Activated CD8-positive, alpha-beta memory T cell treated with anti-CD3 and anti-CD28 coated beads, Interleukin-2, amount 50 U/mL, for 1 hour (primary cell): ENCODE data around the gene KRTAP2-2.

Experiments used
- DNase-seq: peaks from one replicate; pipeline ENCODE4 v3.0.0-alpha.2; 2020; ENCODE audit errors: extremely low read depth

Gene KRTAP2-2

DNA sequence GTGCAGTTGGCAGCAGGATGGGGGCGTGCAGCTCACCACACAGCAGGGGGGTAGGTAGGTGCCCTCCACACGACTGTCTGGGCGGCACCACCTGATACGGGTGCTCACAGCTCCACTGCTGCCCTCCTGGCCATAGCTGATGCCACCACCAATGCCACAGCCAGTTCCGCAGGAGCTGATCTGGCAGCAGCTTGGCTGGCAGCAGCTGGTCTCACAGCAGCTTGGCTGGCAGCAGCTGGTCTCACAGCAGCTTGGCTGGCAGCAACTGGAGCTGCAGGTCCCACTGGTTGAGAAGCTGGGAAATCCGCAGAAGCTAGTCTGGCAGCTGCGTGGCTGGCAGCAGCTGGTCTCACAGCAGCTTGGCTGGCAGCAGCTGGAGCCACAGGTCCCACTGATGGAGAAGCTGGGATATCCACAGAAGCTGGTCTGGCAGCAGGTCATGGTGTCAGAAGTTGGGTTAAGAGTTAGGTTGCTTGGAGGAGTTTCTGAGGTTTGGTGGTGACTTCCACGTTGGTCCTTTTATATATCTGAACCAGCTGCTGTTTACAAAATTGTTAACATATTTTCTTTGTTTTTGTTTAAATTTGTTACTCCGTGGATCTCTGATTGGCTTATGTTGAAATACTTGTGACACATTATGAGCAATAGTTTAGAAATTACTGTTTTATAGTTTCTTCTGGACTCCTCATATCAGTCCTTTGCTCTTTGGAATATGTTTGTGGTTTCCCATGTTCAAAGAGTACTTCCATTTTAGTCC lies 28.1 kb downstream of the KRTAP2-2 start, which contains the start of gene KRTAP1-5:
TSS of gene KRTAP1-5 (minus strand) at position 494 of the 757 bp plus-strand sequence. CDS start at position 441, 53 bp downstream.
- DNase-seq, result no peak

DNA sequence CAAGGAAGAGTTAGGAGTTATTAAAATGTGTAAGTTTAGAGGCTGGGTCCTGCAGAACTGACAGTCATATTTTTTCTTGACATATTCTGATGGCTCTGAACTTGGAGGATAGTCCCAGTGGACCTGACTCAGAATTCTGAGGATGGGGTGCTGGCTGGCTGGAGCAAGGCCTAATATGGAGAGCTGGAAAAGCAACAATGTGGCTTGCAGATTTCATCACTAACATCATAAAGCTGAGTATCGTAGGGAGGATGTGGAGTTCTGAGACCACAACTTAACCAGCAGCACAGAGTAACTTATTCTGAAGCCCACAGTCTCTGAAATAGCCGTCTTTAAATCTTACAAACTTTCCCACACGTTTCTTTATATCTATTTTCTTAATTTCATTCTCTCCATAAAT lies 30.3 kb downstream of the KRTAP2-2 start:
- DNase-seq, result no peak

DNA sequence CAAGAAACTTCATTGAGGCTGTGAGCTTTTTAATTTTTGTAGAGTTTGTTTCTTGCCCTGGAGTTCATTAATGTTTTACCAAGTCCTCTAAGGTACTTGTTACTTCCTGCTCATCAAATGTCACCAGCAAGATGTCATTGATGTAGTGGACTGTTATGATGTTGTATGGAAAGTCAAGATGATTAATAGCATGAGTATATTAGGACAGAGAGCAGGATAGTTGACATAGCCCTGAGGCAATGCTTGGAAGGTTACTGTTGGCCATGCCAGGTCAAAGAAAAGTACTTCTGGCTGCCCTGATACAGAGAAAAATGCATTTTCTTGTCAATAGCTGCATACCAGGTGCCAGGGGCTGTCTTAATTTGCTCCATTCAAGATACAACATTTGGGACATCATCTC lies 34.7 kb downstream of the KRTAP2-2 start:
- no peak for DNase-seq

GRCh38 chr17:41019415-41019814 lies 35.6 kb downstream of the KRTAP2-2 start:
- DNase-seq, result no peak

GRCh38 chr17:41018541-41018940 lies 36.5 kb downstream of the KRTAP2-2 start:
- DNase-seq, result no peak

DNA sequence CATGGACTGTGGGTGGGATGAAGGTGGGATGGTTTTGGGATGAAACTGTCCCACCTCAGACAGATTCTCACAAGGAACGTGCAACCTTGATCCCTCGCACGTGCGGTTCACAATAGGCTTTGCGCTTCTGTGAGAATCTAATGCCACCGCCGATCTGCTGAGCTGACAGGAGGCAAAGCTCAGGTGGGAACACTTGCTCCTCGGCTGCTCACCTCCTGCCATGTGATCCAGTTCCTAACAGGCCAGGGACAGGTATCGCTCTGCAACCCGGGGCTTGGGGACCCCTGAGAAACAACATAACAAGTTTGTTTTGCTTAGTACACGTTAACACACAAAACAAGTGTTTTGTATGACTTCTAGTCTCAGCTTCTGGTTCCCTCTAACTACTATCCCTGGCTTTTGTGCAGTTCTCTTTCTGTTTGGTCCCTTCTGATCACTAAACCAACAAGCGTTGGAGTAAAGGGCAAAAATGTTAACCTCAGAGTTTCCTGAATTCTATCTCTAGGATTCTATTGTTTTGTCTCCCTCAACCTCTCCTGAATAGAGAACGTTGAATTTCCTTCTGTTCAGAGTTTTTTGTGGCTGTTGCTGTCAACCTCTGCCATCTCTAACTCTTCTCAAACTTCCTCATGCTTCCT lies 38.3 kb downstream of the KRTAP2-2 start:
- no peak for DNase-seq

DNA sequence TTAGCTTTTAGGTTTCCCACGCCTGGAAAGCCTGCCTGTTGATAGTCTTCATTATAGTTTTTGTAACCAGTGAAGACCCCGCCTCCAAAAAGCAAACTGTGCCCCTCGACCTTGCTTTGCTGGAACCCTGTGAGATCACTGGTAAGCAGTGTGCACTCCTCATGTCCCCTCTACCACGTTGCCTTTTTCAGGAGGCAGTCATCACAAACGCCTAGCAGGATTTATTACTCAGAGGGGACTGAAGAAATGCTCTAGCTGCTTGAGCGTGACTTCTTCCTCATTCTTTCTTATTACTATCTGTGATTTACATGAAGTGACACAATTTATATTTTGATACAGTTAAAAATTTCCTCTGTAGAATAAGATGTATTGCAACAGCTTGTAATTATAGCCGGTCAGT lies 39.6 kb downstream of the KRTAP2-2 start:
- no peak for DNase-seq

GRCh38 chr17:41013606-41014005 lies 41.4 kb downstream of the KRTAP2-2 start:
- no peak for DNase-seq

DNA sequence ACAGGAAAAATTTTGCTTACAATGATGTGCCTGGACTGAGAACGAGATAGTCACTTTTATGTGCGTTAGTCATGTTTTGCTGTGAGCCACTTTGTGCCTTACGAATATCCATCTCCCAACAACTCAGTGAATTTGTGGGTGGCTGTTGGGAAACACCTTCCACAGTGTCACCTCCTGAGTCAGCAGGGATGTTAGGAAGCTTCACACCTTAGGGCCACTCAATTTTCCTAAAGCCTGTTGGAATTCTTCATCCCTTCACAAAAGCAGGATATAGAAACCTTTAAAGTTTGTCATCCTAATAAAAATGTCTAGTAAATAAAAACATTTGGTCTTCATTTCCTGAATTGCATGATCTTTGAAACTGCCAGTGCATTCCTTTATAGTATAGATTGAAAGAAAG lies 41.8 kb downstream of the KRTAP2-2 start:
- DNase-seq, result no peak

- DNase-seq, result no peak
Measured at GRCh38 chr17:41012326-41013120, 42.5 kb downstream of the KRTAP2-2 start.

GRCh38 chr17:41010441-41010840 lies 44.6 kb downstream of the KRTAP2-2 start:
- DNase-seq, result no peak

GRCh38 chr17:41009936-41010335 lies 45.1 kb downstream of the KRTAP2-2 start:
- DNase-seq, result no peak

DNA sequence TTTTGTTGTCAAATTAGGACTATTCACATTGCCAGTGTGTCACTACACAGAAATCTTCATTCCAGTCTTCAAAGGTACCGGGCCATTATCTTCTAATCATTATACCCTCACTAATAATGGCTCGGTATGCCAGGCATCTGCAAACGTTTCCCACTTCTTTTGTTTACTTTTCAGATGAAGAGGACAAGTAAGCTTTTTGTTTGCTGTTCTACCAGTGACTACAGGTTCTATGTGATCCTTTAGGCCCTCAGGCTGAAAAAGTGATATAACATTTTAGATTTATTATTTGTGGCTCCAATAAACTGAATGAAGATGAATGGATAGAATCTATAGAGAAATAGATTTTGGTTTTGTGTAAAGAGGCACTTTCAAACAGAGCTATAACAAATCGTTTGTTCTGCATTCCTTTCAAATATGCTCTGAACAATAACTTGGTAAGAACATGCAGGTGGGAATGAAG lies 45.7 kb downstream of the KRTAP2-2 start:
- no peak for DNase-seq

- no peak for DNase-seq
Measured at GRCh38 chr17:41008811-41009210, 46.2 kb downstream of the KRTAP2-2 start, which contains the start of gene KRTAP3-1. Gene KRTAP3-1, minus strand, starts transcription at chr17:41009128. Its CDS starts 54 bp downstream, at chr17:41009074.
